K562 (cell line): ENCODE data around the gene RPRD1B. TPM values are rescaled to one million over a fixed set of nuclear protein-coding genes. Genes with fewer than 3 reads are reported as not detected.
A peak's percentile ranks its signal among the peaks of the same experiment; 100 is the strongest.

Experiments used
- ATAC-seq: fragments of 200-7000 bp; cut with Tn5 transposase; 3 replicates; pipeline ENCODE4 v1.9.1; 2020; ENCODE audit warnings: moderate library complexity
- BruUV-seq: library from RNA; stranded (reverse); fragments of 400-500 nt; replicated peaks from 2 replicates; lab custom pipeline; 2021; lab: Mats Ljungman, UMichigan
- CTCF ChIA-PET: fragments of 300-600 bp; formaldehyde crosslinking; extraction: SDS; loops from one replicate; lab custom pipeline; 2021; ENCODE audit warnings: low intra/inter-chr PET ratio; lab: Yijun Ruan, JAX
- POLR2A ChIA-PET: fragments of 300-600, 350-650 bp; sonication (Branson Sonifier 250); formaldehyde crosslinking; extraction: SDS; loops from one replicate; lab custom pipeline; 2021; ENCODE audit warnings: antibody characterized with exemption, inconsistent platforms; lab: Yijun Ruan, JAX
- DNase-seq, 4 experiments: peaks; one replicate each; pipeline versions ENCODE4 v3.0.0 to v3.0.0-alpha.2; 2011 to 2018; ENCODE audit warnings: low spot score in 3 of 4, mixed read lengths in 3 of 4; ENCODE audit errors: extremely low read depth in 1 of 4
- FAIRE-seq: peaks from 2 replicates; lab custom pipeline; 2011; peaks lifted over from hg19 to GRCh38; lab: Jason Lieb, UNC
- H2AFZ ChIP-seq: 2 replicates; pipeline ENCODE4 v1.6.0; 2011; ENCODE audit warnings: low read depth, low read length, control low read depth, inconsistent platforms
- H3K27ac ChIP-seq: fragments of 200-600 bp; 3 replicates; pipeline ENCODE4 v1.8.0; 2011; ENCODE audit warnings: low read depth, mild to moderate bottlenecking, control low read depth, inconsistent platforms, low read length, moderate library complexity, mixed read lengths; ENCODE audit errors: extremely low read depth
- H3K27me3 ChIP-seq, 2 experiments: fragments of 300-600 bp in 1 of 2; 2 replicates in 1 of 2; 3 replicates in 1 of 2; pipeline versions ENCODE4 v1.6.0 to v1.8.0; 2011; ENCODE audit warnings: inconsistent platforms in 2 of 2, low read length in 2 of 2, mild to moderate bottlenecking in 1 of 2, mixed read lengths in 1 of 2, moderate library complexity in 1 of 2; ENCODE audit not compliant: control insufficient read depth in 2 of 2, insufficient read depth in 2 of 2
- H3K36me3 ChIP-seq: fragments of 300-600 bp; 3 replicates; pipeline ENCODE4 v1.8.0; 2011; ENCODE audit warnings: mild to moderate bottlenecking, low read length, inconsistent platforms; ENCODE audit not compliant: control insufficient read depth, insufficient read depth
- H3K4me1 ChIP-seq, 2 experiments: fragments of 200-600 bp in 1 of 2; replicated peaks in 1 of 2; 2 replicates in 1 of 2; 3 replicates in 1 of 2; pipeline versions ENCODE4 v1.5.1 to v1.8.0; 2011; ENCODE audit warnings: inconsistent platforms in 2 of 2, low read length in 2 of 2, mild to moderate bottlenecking in 1 of 2, mixed read lengths in 1 of 2, moderate library complexity in 1 of 2; ENCODE audit not compliant: control insufficient read depth in 2 of 2, insufficient read depth in 2 of 2
- H3K4me2 ChIP-seq: 2 replicates; pipeline ENCODE4 v1.6.1; 2011; ENCODE audit warnings: low read length, control low read depth, inconsistent platforms, mixed read lengths; ENCODE audit not compliant: insufficient read depth
- H3K4me3 ChIP-seq: fragments of 200-600 bp; sonication (generic), shearing (Covaris generic); 2 replicates; pipeline ENCODE4 v1.5.1; 2016; ENCODE audit warnings: control low read depth, inconsistent platforms
- H3K79me2 ChIP-seq: fragments of 200-600 bp; 3 replicates; pipeline ENCODE4 v1.8.0; 2011; ENCODE audit warnings: low read length, inconsistent platforms; ENCODE audit not compliant: control insufficient read depth, insufficient read depth
- H3K9ac ChIP-seq, 2 experiments: 2 replicates each; pipeline versions ENCODE4 v1.6.0 to v1.6.1; 2011; ENCODE audit warnings: low read depth in 2 of 2, low read length in 2 of 2, control low read depth in 1 of 2, inconsistent platforms in 1 of 2, mild to moderate bottlenecking in 1 of 2, mixed read lengths in 1 of 2; ENCODE audit not compliant: insufficient read depth in 1 of 2
- H3K9me1 ChIP-seq: one replicate; pipeline ENCODE4 v1.6.0; 2011; ENCODE audit warnings: inconsistent platforms, mild to moderate bottlenecking, low read length, moderate library complexity; ENCODE audit not compliant: control insufficient read depth, insufficient read depth
- H3K9me3 ChIP-seq: replicated peaks from 2 replicates; pipeline ENCODE4 v1.5.1; 2011; ENCODE audit warnings: low read depth, low read length, inconsistent platforms; ENCODE audit not compliant: control insufficient read depth, insufficient read depth
- H4K20me1 ChIP-seq: replicated peaks from 2 replicates; pipeline ENCODE4 v1.6.1; 2011; ENCODE audit warnings: low read length, inconsistent platforms, mixed read lengths; ENCODE audit not compliant: control insufficient read depth, insufficient read depth
- CREB3 ChIP-seq: fragments of 450-650 bp; conservative IDR thresholded peaks from 2 replicates; pipeline ENCODE4 v1.6.1; 2016; ENCODE audit warnings: missing genetic modification characterization, low read depth, mild to moderate bottlenecking, missing compliant biosample characterization, moderate library complexity
- PCBP2 ChIP-seq: fragments of 200-400 bp; formaldehyde crosslinking; IDR thresholded peaks from 2 replicates; pipeline ENCODE4 v1.6.1; 2018; ENCODE audit warnings: low read length, low read depth, mild to moderate bottlenecking, moderate library complexity; ENCODE audit not compliant: poor library complexity, severe bottlenecking
- SAP30 ChIP-seq: fragments of 200-600 bp; sonication (generic); IDR thresholded peaks from 2 replicates; pipeline ENCODE4 v1.6.1; 2012; ENCODE audit warnings: borderline replicate concordance, low read depth, mild to moderate bottlenecking, moderate library complexity, low read length, control low read depth, inconsistent platforms; ENCODE audit not compliant: insufficient read depth, poor library complexity, severe bottlenecking
- SIN3A ChIP-seq, 2 experiments: fragments of 150-350 bp in 1 of 2; IDR thresholded peaks; 2 replicates each; pipeline ENCODE4 v1.6.1; 2011 to 2016; ENCODE audit warnings: borderline replicate concordance in 2 of 2, low read depth in 2 of 2, low read length in 2 of 2, mild to moderate bottlenecking in 2 of 2, moderate library complexity in 2 of 2; ENCODE audit not compliant: control insufficient read depth in 1 of 2
- ZNF274 ChIP-seq: IDR thresholded peaks from 2 replicates; pipeline ENCODE4 v1.6.1; 2011; ENCODE audit warnings: low read depth, mild to moderate bottlenecking, low read length, moderate library complexity, borderline replicate concordance
- ZNF518B ChIP-seq: fragments of 250-450 bp; sonication (Bioruptor Pico); IDR thresholded peaks from 2 replicates; pipeline ENCODE4 v1.5.0; 2021; ENCODE audit warnings: mild to moderate bottlenecking, moderate library complexity
- ZNF609 ChIP-seq: sonication (generic); formaldehyde crosslinking; IDR thresholded peaks from 2 replicates; pipeline ENCODE4 v1.8.1; 2023; ENCODE audit warnings: missing genetic modification reagents, mild to moderate bottlenecking, borderline replicate concordance
- WGBS: fragments of 100-300 bp; shearing (Covaris generic); methylation state at CpG from one replicate; pipeline ENCODE4 v1.1.6; 2016; ENCODE audit warnings: low coverage, mixed read lengths; ENCODE audit not compliant: insufficient coverage; ENCODE audit errors: missing lambda C conversion rate; 5-methylcytosine and 5-hydroxymethylcytosine counted together
- in situ Hi-C: fragments of 300-500 bp; cut with MboI; formaldehyde crosslinking; loops from 4 replicates; pipeline ENCODE4 v1.15.0; 2018; ENCODE audit warnings: inconsistent platforms, mixed read lengths
- intact Hi-C: fragments of 100-400 bp; cut with micrococcal nuclease; formaldehyde crosslinking; loops from 2 replicates; pipeline ENCODE4 v1.14.2; 2022
- polyA plus RNA-seq, 8 experiments: library from polyadenylated mRNA; depleted of rRNA in 4 of 8; stranded (reverse) in 5 of 8; unstranded in 3 of 8; fragments of >200 nt; fragmentation: Nextera tagmentation in 2 of 8; fragmentation: Illumina TruSeq in 1 of 8; extraction: Ambion mirVana in 2 of 8; extraction: Trizol in 1 of 8; gene quantifications; 2 replicates each; pipeline versions ENCODE4 v1.2.1 to v1.2.3, GENCODE V29; 2011 to 2014; ENCODE audit warnings: inconsistent platforms in 1 of 8, missing spikeins in 1 of 8
- total RNA-seq, 7 experiments: library from RNA; depleted of rRNA in 6 of 7; stranded (reverse); fragments of >200 nt in 6 of 7; fragmentation: Illumina TruSeq in 2 of 7; extraction: Trizol in 2 of 7; gene quantifications; 2 replicates each; pipeline versions ENCODE4 v1.2.1 to v1.2.3, GENCODE V29; 2011 to 2021; ENCODE audit warnings: low replicate concordance in 1 of 7

Gene RPRD1B
- total and polyA plus RNA-seq, 9 of the 15 experiments (the other 6 are each of a cell fraction or from before 2014, with no cell fraction given) = 5.5 to 43.0 (median 24.4) TPM

DNA sequence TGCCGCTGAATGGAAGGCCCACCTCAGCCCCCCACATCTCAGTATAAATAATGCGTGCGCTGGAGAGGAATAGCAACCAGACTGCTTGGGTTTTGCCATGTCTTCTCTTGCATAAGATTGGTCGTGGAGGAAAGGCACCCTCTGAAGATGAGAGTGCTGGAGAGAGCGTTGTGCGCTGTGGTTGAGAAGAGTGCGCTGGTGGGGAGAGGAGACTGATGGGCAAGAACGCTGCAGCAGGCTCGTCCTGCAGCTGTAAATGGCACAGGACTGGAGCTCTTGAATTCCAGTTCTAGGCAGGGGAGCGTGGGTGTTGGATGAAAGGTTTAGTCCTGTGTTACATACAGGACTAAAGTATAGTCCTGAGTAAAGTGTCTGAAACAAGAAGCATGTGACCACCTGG lies 51.5 kb downstream of the RPRD1B start:
- no TSS peak for BruUV-seq
- H4K20me1 ChIP-seq = peaks cover 7% of the 10 kb centered on the region
- CTCF ChIA-PET = no interaction called here
- peak overlapping the region; percentile 53; the same call in 1 of the 2 replicates for H3K4me2 ChIP-seq
- peak overlapping the region in 1 of 2 experiments; percentile 18; a peak in 1 of 4 replicates for H3K9ac ChIP-seq
- DNase-seq (no peak), FAIRE-seq (no peak), ATAC-seq (peak; percentile 35; the same call in 2 of the 3 replicates)
- peaks cover 24% of the 10 kb centered on the region for H3K79me2 ChIP-seq
- peaks cover 64% of the 10 kb centered on the region for H3K36me3 ChIP-seq
- no peaks in the 10 kb centered on the region for H3K9me3 ChIP-seq
- peak overlapping the region; percentile 66; the same call in 2 of the 3 replicates for H3K27ac ChIP-seq
- POLR2A ChIA-PET = interaction anchor here (0.6 to 2.7 kb wide), 6 partner anchors 8 to 350 kb away, joined by 3 to 9 read pairs (median 3); no protein-coding TSS in a partner anchor
- no peak overlapping the region for H2AFZ ChIP-seq
- intact Hi-C loops (no loop called here), in situ Hi-C loops (no loop called here)
- H3K4me3 ChIP-seq = no peak overlapping the region
- H3K9me1 ChIP-seq = no peaks in the 10 kb centered on the region
- H3K27me3 ChIP-seq = no peaks in the 10 kb centered on the region
- peaks cover 14 to 24% of the 10 kb centered on the region in 2 experiments for H3K4me1 ChIP-seq
- 67% methylated on average over 9 of the region's 10 CpGs for WGBS
- TF ChIP-seq ZNF518B (CRISPR knock-in tag) (no peak), SAP30 (no peak), SIN3A (IDR thresholded peaks at IDR 0.05; ENCODE audit: borderline replicate concordance in 2 of 2, control insufficient read depth in 1 of 2, low read depth in 2 of 2, low read length in 2 of 2) (no peak), ZNF609 (CRISPR knock-in tag) (no peak), ZNF274 (no peak), PCBP2 (no peak), CREB3 (tag) (no peak)
